ENCODE measurements around the gene DGKD. TPM values are rescaled to one million over a fixed set of nuclear protein-coding genes. Genes with fewer than 3 reads are reported as not detected.

DGKD gene
- total RNA-seq, 2 experiments from 2014 or later = 147 to 156 TPM

- Histone ChIP-seq H3K4me1 (ENCODE audit: insufficient read depth, low read length) (peaks cover 4% of the 10 kb centered on the region), H3K9me3 (ENCODE audit: control insufficient read depth in 1 of 2, insufficient read depth in 1 of 2, low read length in 2 of 2) (no peaks in the 10 kb centered on the region), H3K36me3 (ENCODE audit: insufficient read depth, low read length) (peaks cover 98% of the 10 kb centered on the region), H3K27ac (ENCODE audit: low read depth in 1 of 2, low read length in 2 of 2) (no peak overlapping the region), H3K27me3 (ENCODE audit: control insufficient read depth in 1 of 2, insufficient read depth in 2 of 2, low read length in 2 of 2) (no peaks in the 10 kb centered on the region), H3K4me3 (ENCODE audit: low read length) (no peak overlapping the region)
- Mint-ChIP-seq H3K9me3 (no peaks in the 10 kb centered on the region), H3K4me1 (ENCODE audit: low read depth) (peaks cover 8% of the 10 kb centered on the region), H3K27me3 (no peaks in the 10 kb centered on the region), H3K4me3 (no peak overlapping the region), H3K36me3 (ENCODE audit: low read depth) (peaks cover 96% of the 10 kb centered on the region), H3K27ac (no peak overlapping the region)
- DNase-seq = no peak
- no peak for ATAC-seq (ENCODE audit: poor library complexity)
- ChIA-PET CTCF (no interaction called here), POLR2A (no interaction called here)
- TF ChIP-seq, protein P1, sequence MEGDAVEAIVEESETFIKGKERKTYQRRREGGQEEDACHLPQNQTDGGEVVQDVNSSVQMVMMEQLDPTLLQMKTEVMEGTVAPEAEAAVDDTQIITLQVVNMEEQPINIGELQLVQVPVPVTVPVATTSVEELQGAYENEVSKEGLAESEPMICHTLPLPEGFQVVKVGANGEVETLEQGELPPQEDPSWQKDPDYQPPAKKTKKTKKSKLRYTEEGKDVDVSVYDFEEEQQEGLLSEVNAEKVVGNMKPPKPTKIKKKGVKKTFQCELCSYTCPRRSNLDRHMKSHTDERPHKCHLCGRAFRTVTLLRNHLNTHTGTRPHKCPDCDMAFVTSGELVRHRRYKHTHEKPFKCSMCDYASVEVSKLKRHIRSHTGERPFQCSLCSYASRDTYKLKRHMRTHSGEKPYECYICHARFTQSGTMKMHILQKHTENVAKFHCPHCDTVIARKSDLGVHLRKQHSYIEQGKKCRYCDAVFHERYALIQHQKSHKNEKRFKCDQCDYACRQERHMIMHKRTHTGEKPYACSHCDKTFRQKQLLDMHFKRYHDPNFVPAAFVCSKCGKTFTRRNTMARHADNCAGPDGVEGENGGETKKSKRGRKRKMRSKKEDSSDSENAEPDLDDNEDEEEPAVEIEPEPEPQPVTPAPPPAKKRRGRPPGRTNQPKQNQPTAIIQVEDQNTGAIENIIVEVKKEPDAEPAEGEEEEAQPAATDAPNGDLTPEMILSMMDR (IDR thresholded peaks at IDR 0.05) = no peak
- intact Hi-C loops (cut with DNase I, micrococcal nuclease) = loop anchor here in 1 of 2 experiments (10.0 kb wide), 1 partner anchor 164 kb away; no protein-coding TSS in a partner anchor
Observed at GRCh38 chr2:233448575-233448974, 94.3 kb downstream of the DGKD start.

DNA sequence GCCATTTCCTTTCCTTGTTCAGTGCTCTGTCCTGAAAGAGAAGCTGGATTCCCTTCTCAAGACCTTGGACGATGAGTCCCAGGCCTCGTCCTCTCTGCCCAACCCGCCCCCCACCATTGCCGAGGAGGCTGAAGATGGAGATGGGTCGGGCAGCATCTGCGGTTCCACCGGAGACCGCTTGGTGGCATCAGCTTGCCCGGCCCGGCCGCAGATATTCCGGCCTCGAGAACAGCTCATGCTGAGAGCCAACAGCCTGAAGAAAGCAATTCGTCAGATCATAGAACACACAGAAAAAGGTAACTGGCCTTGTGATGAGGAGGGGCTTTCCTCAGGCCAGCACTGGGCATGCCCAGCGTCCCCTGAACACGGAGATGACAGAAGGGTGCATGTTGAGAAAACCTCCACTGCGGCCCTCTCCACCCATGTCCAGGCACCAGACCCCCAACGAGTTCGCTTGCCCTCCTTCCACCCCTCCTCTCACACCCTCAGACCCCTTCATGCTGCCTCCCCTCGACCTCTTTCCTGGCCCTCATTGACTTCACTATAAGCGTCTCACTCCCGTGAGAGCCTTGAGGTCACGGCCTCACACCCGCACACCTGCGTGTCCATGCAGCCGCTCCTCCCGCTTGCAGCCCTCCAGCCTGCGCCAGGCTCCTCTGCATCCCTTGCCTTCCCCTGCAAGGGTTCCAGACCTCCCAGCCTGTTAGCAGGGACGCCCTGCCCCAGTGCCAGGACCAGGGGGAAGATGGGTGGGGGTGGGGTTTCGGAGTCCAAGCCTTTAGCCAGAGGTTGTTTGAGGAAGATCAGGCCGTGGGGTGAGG lies 95.0 kb downstream of the DGKD start:
- DNase-seq = peak in 1 of 14 experiments; percentile 29
- H3K4me3 Mint-ChIP-seq = no peak overlapping the region
- ChIA-PET CTCF (no interaction called here), POLR2A (no interaction called here)
- intact Hi-C loops (cut with DNase I, micrococcal nuclease) = loop anchor here in 1 of 2 experiments (10.0 kb wide), 1 partner anchor 164 kb away; no protein-coding TSS in a partner anchor
- TF ChIP-seq, protein P1 (IDR thresholded peaks at IDR 0.05) = no peak
- no peak overlapping the region for H3K4me3 ChIP-seq (ENCODE audit: low read length)
- no peaks in the 10 kb centered on the region for H3K27me3 ChIP-seq (ENCODE audit: control insufficient read depth in 1 of 2, insufficient read depth in 2 of 2, low read length in 2 of 2)
- peaks cover 99% of the 10 kb centered on the region for H3K36me3 ChIP-seq (ENCODE audit: insufficient read depth, low read length)
- no peaks in the 10 kb centered on the region for H3K4me1 ChIP-seq (ENCODE audit: insufficient read depth, low read length)
- H3K9me3 Mint-ChIP-seq = no peaks in the 10 kb centered on the region
- no peaks in the 10 kb centered on the region for H3K9me3 ChIP-seq (ENCODE audit: control insufficient read depth in 1 of 2, insufficient read depth in 1 of 2, low read length in 2 of 2)
- H3K27ac ChIP-seq (ENCODE audit: low read depth in 1 of 2, low read length in 2 of 2) = no peak overlapping the region
- H3K36me3 Mint-ChIP-seq (ENCODE audit: low read depth) = peaks cover 96% of the 10 kb centered on the region
- H3K27ac Mint-ChIP-seq = no peak overlapping the region
- ATAC-seq (ENCODE audit: poor library complexity) = no peak
- no peaks in the 10 kb centered on the region for H3K27me3 Mint-ChIP-seq
- H3K4me1 Mint-ChIP-seq (ENCODE audit: low read depth) = peaks cover 6% of the 10 kb centered on the region

- ChIA-PET POLR2A (no interaction called here), CTCF (no interaction called here)
- no peaks in the 10 kb centered on the region for H3K4me1 ChIP-seq (ENCODE audit: insufficient read depth, low read length)
- TF ChIP-seq, protein P1 (IDR thresholded peaks at IDR 0.05) = no peak
- Mint-ChIP-seq H3K4me1 (ENCODE audit: low read depth) (peaks cover under 1% of the 10 kb centered on the region), H3K4me3 (no peak overlapping the region), H3K27me3 (no peaks in the 10 kb centered on the region), H3K27ac (no peak overlapping the region), H3K36me3 (ENCODE audit: low read depth) (peaks cover 96% of the 10 kb centered on the region), H3K9me3 (no peaks in the 10 kb centered on the region)
- no peaks in the 10 kb centered on the region for H3K27me3 ChIP-seq (ENCODE audit: control insufficient read depth in 1 of 2, insufficient read depth in 2 of 2, low read length in 2 of 2)
- DNase-seq (peak in 1 of 14 experiments; percentile 23), ATAC-seq (ENCODE audit: poor library complexity) (no peak)
- intact Hi-C loops (cut with DNase I, micrococcal nuclease) = loop anchor here in 1 of 2 experiments (10.0 kb wide), 1 partner anchor 165 kb away; no protein-coding TSS in a partner anchor
- no peaks in the 10 kb centered on the region for H3K9me3 ChIP-seq (ENCODE audit: control insufficient read depth in 1 of 2, insufficient read depth in 1 of 2, low read length in 2 of 2)
- H3K36me3 ChIP-seq (ENCODE audit: insufficient read depth, low read length) = peaks cover 99% of the 10 kb centered on the region
- H3K27ac ChIP-seq (ENCODE audit: low read depth in 1 of 2, low read length in 2 of 2) = no peak overlapping the region
- no peak overlapping the region for H3K4me3 ChIP-seq (ENCODE audit: low read length)
Observed at GRCh38 chr2:233449921-233450863, 95.9 kb downstream of the DGKD start.

Data from CD4-positive, alpha-beta T cell (primary cell).